Ovary (tissue), 9 donors: ENCODE measurements around the gene ZNF646. TPM values are rescaled to one million over a fixed set of nuclear protein-coding genes. Genes with fewer than 3 reads are reported as not detected.

Experiments
- DNase-seq, 5 donors: peaks; one replicate each; pipeline ENCODE4 v3.0.0-alpha.2; 2019 to 2020
- H3K27ac ChIP-seq, 2 donors: fragments of 200-600 bp; one replicate each; pipeline versions ENCODE4 v1.5.1 to v1.8.0; 2019 to 2022
- H3K27me3 ChIP-seq: fragments of 200-600 bp; one replicate; pipeline ENCODE4 v1.8.0; 2022
- H3K36me3 ChIP-seq: fragments of 200-600 bp; sonication (generic); one replicate; pipeline ENCODE4 v1.5.1; 2019
- H3K4me1 ChIP-seq: one replicate; pipeline ENCODE4 v1.8.1; 2013; ENCODE audit warnings: mild to moderate bottlenecking, moderate library complexity; ENCODE audit not compliant: insufficient read depth
- H3K4me3 ChIP-seq: fragments of 200-600 bp; sonication (generic); one replicate; pipeline ENCODE4 v1.5.1; 2017
- H3K9me3 ChIP-seq, 2 donors: fragments of 200-600 bp in 1 of 2; sonication (generic) in 1 of 2; one replicate each; pipeline versions ENCODE4 v1.5.1 to v1.8.1; 2013 to 2019; ENCODE audit warnings: mild to moderate bottlenecking in 1 of 2, moderate library complexity in 1 of 2
- CTCF ChIP-seq, 3 donors: fragments of 450-650 bp in 2 of 3; fragments of 200-600 bp in 1 of 3; IDR thresholded peaks; one replicate each; pipeline versions ENCODE4 v1.5.1 to v1.8.0; 2016 to 2022; ENCODE audit warnings: antibody characterized with exemption in 3 of 3, mild to moderate bottlenecking in 1 of 3
- EP300 ChIP-seq: sonication (generic); formaldehyde crosslinking; IDR thresholded peaks from one replicate; pipeline ENCODE4 v1.6.1; 2017; ENCODE audit warnings: antibody characterized with exemption
- POLR2A ChIP-seq: fragments of 450-650 bp; IDR thresholded peaks from one replicate; pipeline ENCODE4 v1.6.1; 2017; ENCODE audit warnings: antibody characterized with exemption, mild to moderate bottlenecking, moderate library complexity
- WGBS, 3 donors: extraction: QIAGEN DNeasy Blood & Tissue Kit in 1 of 3; methylation state at CpG; one replicate each; pipeline versions ENCODE4 v1.1.5 to v1.1.7; 2013 to 2017; 5-methylcytosine and 5-hydroxymethylcytosine counted together
- intact Hi-C, 4 donors: fragments of 100-400 bp; cut with DNase I; formaldehyde crosslinking; loops; one replicate each; pipeline versions ENCODE4 v1.11.0 to v1.15.1; 2022 to 2023
- polyA plus RNA-seq, 2 donors: library from polyadenylated mRNA; stranded (reverse); fragments of 200-250 nt in 1 of 2; fragments of 350-450 nt in 1 of 2; fragmentation: Illumina TruSeq in 1 of 2; extraction: RNeasy Lipid Tissue Mini Kit (QIAGEN cat#74804) in 1 of 2; gene quantifications; one replicate each; pipeline ENCODE4 v1.2.3, GENCODE V29; 2013 to 2014
- total RNA-seq, 7 donors: library from RNA; depleted of rRNA in 2 of 7; stranded (reverse); fragments of >200 nt in 2 of 7; fragmentation: NEBNext Ultra II Directional in 3 of 7; extraction: Animal tissue kit (Norgen Biotek cat#: 25700) in 3 of 7; gene quantifications; one replicate each; pipeline versions ENCODE4 v1.1.0 to v1.2.4, GENCODE V29; 2016 to 2023
- donor health status: DM: no; HTN: no; CAD: no; lungs with moderate emphysema.
- donor health status: DM: no; HTN: no; CAD: no.
- donor health status: Bipolar disorder and iron deficiency.
- donor health status: DM: yes; HTN: yes; CAD: no.
- donor health status: DM: no; HTN: no; CAD: no.
- donor health status: DM: yes; HTN: yes; CAD: no.

Gene ZNF646
- total and polyA plus RNA-seq, 9 donors: 2.3 to 16.3 (median 14.6) TPM

GRCh38 chr16:31111881-31112466 lies 37.8 kb downstream of the ZNF646 start:
- Histone ChIP-seq H3K36me3 (no peaks in the 10 kb centered on the region), H3K9me3 (no peaks in the 10 kb centered on the region), H3K27ac (no peak overlapping the region), H3K27me3 (no peaks in the 10 kb centered on the region), H3K4me3 (no peak overlapping the region), H3K4me1 (peaks cover 5% of the 10 kb centered on the region)
- intact Hi-C loops: loop anchor here in 1 of 4 donors (10.0 kb wide), 1 partner anchor 157 kb away; the partner anchor contains the start of gene SETD1A
- 85 to 89% (median 89%) methylated on average over 23 of the region's 23 CpGs for WGBS, 3 donors
- TF ChIP-seq EP300: no peak
- no peak for TF ChIP-seq POLR2A
- TF ChIP-seq CTCF (IDR thresholded peaks at IDR 0.05): no peak
- no peak for DNase-seq

GRCh38 chr16:31112711-31113110 lies 38.5 kb downstream of the ZNF646 start:
- Histone ChIP-seq H3K4me1 (peaks cover 7% of the 10 kb centered on the region), H3K9me3 (no peaks in the 10 kb centered on the region), H3K36me3 (no peaks in the 10 kb centered on the region), H3K27ac (no peak overlapping the region), H3K4me3 (no peak overlapping the region), H3K27me3 (no peaks in the 10 kb centered on the region)
- no peak for DNase-seq
- 33 to 51% (median 47%) methylated on average over 2 of the region's 2 CpGs for WGBS, 3 donors
- TF ChIP-seq CTCF (IDR thresholded peaks at IDR 0.05) (no peak), EP300 (no peak), POLR2A (no peak)
- intact Hi-C loops: loop anchor here in 1 of 4 donors (10.0 kb wide), 1 partner anchor 158 kb away; the partner anchor contains the start of gene SETD1A

GRCh38 chr16:31113121-31114120 lies 39.2 kb downstream of the ZNF646 start:
- TF ChIP-seq CTCF (IDR thresholded peaks at IDR 0.05) (no peak), EP300 (no peak), POLR2A (no peak)
- DNase-seq: no peak
- intact Hi-C loops: loop anchor here in 1 of 4 donors (10.0 kb wide), 1 partner anchor 159 kb away; the partner anchor contains the start of gene SETD1A
- Histone ChIP-seq H3K36me3 (no peaks in the 10 kb centered on the region), H3K9me3 (no peaks in the 10 kb centered on the region), H3K27me3 (no peaks in the 10 kb centered on the region), H3K27ac (no peak overlapping the region), H3K4me3 (no peak overlapping the region), H3K4me1 (peaks cover 7% of the 10 kb centered on the region)
- 66 to 73% (median 69%) methylated on average over 5 of the region's 5 CpGs for WGBS, 3 donors

GRCh38 chr16:31114468-31114867 lies 40.2 kb downstream of the ZNF646 start:
- peaks cover 9% of the 10 kb centered on the region for H3K4me1 ChIP-seq
- DNase-seq: no peak
- H3K9me3 ChIP-seq: no peaks in the 10 kb centered on the region
- H3K36me3 ChIP-seq: no peaks in the 10 kb centered on the region
- H3K27me3 ChIP-seq: no peaks in the 10 kb centered on the region
- no peak for TF ChIP-seq POLR2A
- no peak for TF ChIP-seq CTCF (IDR thresholded peaks at IDR 0.05)
- TF ChIP-seq EP300: no peak
- H3K4me3 ChIP-seq: no peak overlapping the region
- no peak overlapping the region for H3K27ac ChIP-seq
- 59 to 64% (median 62%) methylated on average over 8 of the region's 8 CpGs for WGBS, 3 donors
- intact Hi-C loops: loop anchor here in 1 of 4 donors (10.0 kb wide), 1 partner anchor 160 kb away; the partner anchor contains the start of gene SETD1A
